Neural progenitor cell (in vitro differentiated cells): ENCODE results near the gene KRI1.

Source experiments
- EZH2 ChIP-seq: fragments of 200-600 bp; sonication (generic); IDR thresholded peaks from 2 replicates; pipeline ENCODE4 v1.6.1; 2017; ENCODE audit warnings: antibody characterized with exemption, mild to moderate bottlenecking, moderate library complexity
- TF ChIP-seq, protein P1 (sequence below): fragments of 200-600 bp; sonication (generic); IDR thresholded peaks from 2 replicates; pipeline ENCODE4 v1.5.1; 2017; ENCODE audit warnings: antibody characterized with exemption, mild to moderate bottlenecking

DNA sequence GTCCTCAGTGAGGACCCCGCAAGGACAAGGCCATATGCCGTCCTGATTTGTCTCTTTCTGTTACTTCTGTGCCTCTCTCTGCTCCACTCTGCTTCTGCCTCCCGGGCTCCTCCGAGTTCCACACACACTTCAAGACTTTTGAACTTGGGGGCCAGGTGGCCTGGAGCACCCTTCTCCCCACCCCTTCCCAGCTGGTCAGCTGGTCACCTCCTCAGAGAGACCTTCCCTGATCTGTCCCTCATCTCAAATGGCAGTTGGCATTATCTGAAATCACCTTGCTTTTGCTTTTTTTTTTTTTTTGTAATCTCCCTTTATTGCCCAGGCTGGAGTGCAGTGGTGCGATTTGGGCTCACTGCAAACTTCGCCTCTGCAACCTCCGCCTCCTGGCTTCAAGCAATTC, 46.4 kb downstream of the KRI1 start:
- TF ChIP-seq, protein P1, sequence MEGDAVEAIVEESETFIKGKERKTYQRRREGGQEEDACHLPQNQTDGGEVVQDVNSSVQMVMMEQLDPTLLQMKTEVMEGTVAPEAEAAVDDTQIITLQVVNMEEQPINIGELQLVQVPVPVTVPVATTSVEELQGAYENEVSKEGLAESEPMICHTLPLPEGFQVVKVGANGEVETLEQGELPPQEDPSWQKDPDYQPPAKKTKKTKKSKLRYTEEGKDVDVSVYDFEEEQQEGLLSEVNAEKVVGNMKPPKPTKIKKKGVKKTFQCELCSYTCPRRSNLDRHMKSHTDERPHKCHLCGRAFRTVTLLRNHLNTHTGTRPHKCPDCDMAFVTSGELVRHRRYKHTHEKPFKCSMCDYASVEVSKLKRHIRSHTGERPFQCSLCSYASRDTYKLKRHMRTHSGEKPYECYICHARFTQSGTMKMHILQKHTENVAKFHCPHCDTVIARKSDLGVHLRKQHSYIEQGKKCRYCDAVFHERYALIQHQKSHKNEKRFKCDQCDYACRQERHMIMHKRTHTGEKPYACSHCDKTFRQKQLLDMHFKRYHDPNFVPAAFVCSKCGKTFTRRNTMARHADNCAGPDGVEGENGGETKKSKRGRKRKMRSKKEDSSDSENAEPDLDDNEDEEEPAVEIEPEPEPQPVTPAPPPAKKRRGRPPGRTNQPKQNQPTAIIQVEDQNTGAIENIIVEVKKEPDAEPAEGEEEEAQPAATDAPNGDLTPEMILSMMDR: no peak
- no peak for TF ChIP-seq EZH2
